Endometrium (tissue), 2 donors: ENCODE data around the gene F2RL3.
"Not testable (repeated sequence)": the region's sequence is repeated elsewhere in the genome, so short reads cannot be mapped to it uniquely, and the experiment has no call there.

Experiments used
- FAIRE-seq: peaks from 2 replicates; lab custom pipeline; 2012; peaks lifted over from hg19 to GRCh38; lab: Jason Lieb, UNC
- donor health status: control.
- donor health status: control.

F2RL3 gene

DNA sequence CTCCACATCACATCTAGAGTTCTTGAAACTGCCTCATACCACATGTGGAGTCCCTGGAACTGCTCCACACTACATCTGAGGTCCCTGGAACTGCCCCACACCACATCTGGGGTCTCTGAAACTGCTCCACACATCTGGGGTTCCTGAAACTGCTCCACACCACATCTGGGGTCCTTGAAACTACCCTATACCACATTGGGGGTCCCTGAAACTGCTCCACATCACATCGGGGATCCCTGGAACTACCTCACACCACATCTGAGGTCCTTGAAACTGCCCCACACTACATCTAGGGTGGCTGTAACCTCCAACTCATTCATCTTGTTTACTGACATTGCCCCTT, 33.8 kb downstream of the F2RL3 start:
- no peak for FAIRE-seq

- FAIRE-seq = no peak
These were observed 34.1 kb downstream of the F2RL3 start for GRCh38 chr19:16922949-16923348.

DNA sequence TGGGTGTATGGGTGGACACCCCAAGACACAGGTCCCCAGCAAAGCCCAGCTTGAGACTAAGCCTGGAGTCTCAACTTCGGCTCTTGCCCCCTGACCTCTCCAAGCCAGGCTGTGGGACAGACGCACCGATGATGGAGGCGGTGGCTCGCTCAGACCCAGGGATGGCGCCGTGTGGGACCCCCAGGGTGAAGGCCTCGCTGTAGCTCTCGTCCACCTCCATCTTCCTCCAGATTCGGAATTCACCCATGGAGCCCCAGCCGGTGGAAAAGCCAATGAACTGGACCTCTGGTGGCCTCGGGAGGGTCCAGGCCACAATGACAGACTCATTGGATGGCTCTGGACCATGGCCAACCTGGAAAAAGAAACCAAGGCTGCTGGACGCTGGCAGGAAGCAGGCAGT, 39.1 kb downstream of the F2RL3 start:
- FAIRE-seq = no peak

DNA sequence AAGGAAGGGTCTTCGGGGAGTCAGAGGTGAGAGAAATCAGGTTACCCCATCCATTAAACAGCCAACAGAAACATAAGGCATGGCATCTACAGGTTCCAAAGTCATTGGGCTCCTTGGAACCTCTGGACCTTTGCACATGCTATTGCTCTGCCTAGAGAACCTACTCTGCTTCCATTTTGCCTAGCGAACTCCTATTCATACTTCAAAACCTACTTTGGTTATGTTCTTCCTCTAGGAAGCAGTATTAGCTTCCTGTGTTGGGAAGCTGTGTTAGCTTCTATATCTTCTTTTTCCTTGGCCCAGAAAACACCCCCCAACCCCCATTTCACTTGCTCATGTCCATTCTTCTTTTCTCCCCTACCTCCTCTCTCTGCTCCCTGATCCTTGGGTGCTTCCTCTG, 39.6 kb downstream of the F2RL3 start:
- no peak for FAIRE-seq

GRCh38 chr19:16928916-16929315, 40.1 kb downstream of the F2RL3 start:
- no peak for FAIRE-seq

- FAIRE-seq = no peak
These were observed 42.0 kb downstream of the F2RL3 start for GRCh38 chr19:16930753-16931152.

DNA sequence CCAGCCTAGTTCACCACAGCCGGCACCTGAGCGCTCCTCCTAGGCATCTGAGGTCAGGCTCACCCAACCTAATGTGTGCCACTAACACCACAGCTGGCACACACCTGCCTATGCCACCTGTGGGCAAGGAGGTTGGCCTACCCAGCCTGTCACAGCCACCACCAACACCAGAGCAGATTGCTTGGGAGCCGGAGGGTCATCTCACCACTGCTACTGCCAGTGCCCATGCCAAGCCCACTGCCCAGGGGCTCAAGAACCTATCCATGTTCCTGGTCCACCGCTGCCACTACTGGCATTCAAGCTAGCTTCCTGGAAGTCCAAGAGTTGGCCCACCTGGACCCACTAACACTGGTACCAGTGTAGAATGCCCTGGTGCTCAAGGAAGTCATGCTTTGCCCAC, 42.5 kb downstream of the F2RL3 start:
- FAIRE-seq = no peak

DNA sequence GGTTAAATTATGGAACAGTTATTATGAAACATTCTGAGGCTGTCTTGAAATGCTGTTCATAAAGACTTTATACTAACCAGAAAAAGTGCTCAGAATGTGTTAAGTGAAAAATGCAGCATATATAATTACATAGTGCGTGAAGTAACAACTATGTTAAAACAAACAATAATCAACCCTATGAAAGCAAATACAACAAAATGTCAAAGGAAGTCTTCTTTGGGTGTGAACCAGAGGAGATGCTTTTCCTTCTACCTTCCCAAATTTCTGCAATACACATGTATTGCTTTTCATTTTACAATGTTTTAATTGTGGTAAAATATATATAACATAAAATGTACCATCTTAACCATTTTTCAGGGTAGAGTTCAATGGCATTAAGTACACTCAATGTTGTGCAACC, 45.7 kb downstream of the F2RL3 start:
- FAIRE-seq = no peak

GRCh38 chr19:16936901-16937300, 48.1 kb downstream of the F2RL3 start:
- no peak for FAIRE-seq

DNA sequence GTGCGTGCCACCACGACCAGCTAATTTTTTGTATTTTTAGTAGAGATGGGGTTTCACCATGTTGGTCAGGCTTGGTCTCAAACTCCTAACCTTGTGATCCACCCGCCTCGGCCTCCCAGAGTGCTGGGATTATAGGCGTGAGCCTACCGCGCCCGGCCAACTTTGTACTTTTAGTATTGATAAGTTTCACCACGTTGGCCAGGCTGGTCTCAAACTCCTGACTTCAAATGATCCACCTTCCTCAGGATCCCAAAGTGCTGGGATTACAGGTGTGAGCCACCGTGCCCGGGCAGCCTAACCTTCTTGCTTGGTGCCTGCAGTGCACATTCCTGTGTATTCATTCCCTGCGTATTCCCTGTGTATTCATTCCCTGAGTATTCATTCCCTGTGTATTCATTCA, 49.0 kb downstream of the F2RL3 start:
- FAIRE-seq = not testable (repeated sequence)

DNA sequence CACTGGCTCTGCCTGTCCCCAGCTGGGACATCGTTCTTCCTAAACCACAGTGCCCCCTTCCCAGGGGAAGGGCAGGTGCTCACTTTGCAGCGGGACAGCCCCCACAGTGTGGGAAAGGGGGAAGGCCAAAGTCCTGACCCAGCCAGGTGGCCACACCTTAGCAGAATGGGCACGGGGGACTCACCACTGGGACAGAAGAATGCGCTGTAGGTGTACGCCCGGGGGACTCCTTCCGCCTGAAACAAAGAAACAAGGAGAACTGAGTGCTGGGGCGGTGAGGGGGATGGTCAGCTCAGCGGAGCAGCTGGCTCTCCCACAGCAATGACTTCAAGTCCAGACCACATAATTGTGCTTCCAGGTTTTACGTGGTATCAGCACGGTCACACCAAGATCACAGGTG, 49.4 kb downstream of the F2RL3 start:
- no peak for FAIRE-seq

GRCh38 chr19:16940063-16940462, 51.3 kb downstream of the F2RL3 start:
- FAIRE-seq = not testable (repeated sequence)

DNA sequence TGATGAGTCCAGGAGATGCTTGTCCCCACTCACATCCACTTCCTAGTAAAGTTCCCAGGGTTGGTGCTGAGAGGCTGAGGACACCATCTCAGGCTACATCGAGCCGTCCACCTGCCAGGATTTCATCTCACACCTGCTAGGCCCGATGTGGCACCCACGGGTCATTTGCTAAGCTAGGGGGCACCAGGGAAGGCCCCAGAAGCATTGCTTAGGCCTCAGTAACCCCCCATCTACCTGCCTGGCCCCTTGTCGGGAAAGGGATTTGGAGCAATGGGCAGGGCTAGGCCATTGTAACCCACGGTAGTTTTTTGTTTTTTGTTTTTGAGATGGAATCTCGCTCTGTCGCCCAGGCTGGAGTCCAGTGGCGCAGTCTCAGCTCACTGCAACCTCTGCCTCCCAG, 51.8 kb downstream of the F2RL3 start:
- no peak for FAIRE-seq
